SK-N-MC (cell line): ENCODE data around the gene XPO4.

ENCODE experiments used
- EZH2 ChIP-seq: fragments of 200-600 bp; sonication (generic); IDR thresholded peaks from one replicate; pipeline ENCODE4 v1.6.1; 2017; ENCODE audit warnings: antibody characterized with exemption
- FOXP2 ChIP-seq: optimal IDR thresholded peaks from 2 replicates; pipeline ENCODE3; 2011; ENCODE audit warnings: mild to moderate bottlenecking, moderate library complexity; ENCODE audit not compliant: insufficient read depth; ENCODE audit errors: extremely low read length, control extremely low read depth
- POLR2AphosphoS5 ChIP-seq: IDR thresholded peaks from 2 replicates; pipeline ENCODE4 v1.6.1; 2012; ENCODE audit warnings: mild to moderate bottlenecking, low read depth, low read length, borderline replicate concordance

GRCh38 chr13:20860844-20861243 is 41.7 kb downstream of the XPO4 start:
- TF ChIP-seq POLR2AphosphoS5 (no peak), EZH2 (no peak), FOXP2 (no peak)
